Measurements from ENCODE around the gene CD99L2.
"Not testable (repeated sequence)": the region's sequence is repeated elsewhere in the genome, so short reads cannot be mapped to it uniquely, and the experiment has no call there.

Gene CD99L2

DNA sequence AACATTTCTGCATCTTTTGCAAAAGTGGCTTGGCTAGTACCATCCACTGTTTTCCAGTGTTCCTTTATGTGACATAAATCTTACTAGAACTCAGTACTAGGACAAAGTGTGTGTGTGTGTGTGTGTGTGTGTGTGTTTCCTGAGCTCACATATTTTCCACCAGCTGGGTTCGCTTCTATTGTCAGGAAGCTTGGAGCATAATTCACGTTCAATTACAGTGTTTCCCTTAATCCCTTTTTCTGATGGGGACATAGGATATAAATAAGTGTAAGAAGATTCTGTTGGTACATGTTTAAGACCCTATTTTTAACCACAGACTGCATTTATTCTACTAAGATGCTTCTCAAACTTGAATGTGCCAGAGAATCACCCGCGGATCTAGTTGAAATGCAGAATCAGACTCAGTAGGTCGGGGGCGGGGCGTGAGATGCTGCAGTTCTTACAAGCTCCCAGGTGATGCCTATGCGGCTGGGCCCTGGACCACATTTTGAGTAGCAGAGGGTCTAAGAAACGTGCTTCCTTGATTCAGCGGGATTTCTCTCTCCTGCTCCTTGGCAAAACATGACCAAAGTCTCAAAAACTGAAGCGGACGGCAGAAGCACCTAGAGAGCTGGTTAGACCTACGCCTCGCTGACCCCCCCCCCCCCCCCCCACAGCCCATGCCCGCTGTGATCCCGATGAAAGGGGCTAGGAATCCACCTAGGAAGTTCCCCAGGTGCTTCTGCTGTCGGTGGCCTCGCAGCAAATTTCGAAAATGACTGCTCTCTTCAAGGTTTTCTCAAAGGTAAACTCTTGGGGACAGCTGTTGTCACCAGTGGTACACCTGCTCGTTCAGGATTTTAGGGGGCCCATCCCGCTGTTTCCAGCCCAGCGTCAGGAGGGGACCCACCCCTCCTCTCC is 797 bp downstream of the CD99L2 start:
- DNase-seq (ENCODE audit: low spot score): peak; percentile 6

DNA sequence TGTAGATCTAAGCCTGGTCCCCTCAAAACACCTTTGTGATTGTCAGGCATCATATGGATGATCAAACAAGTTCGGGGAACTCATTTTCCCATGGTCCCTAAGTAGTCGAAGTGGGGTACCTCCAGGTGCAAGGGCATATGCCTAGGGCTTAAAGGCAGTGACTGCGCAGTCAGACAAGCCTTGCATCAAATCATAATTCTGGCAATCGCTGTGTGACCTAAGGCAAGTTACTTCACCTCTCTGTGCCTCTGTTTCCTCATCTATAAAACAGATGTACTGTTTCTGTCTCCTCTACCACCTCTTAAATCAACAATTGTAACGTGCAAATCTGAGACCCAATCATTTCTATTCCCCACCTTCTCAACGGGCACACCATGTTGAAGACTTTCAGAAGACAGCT is 1.8 kb downstream of the CD99L2 start:
- no peak for DNase-seq (ENCODE audit: low spot score)

- no peak for DNase-seq (ENCODE audit: low spot score)
Observed at GRCh38 chrX:150893936-150894335, 4.5 kb downstream of the CD99L2 start.

DNA sequence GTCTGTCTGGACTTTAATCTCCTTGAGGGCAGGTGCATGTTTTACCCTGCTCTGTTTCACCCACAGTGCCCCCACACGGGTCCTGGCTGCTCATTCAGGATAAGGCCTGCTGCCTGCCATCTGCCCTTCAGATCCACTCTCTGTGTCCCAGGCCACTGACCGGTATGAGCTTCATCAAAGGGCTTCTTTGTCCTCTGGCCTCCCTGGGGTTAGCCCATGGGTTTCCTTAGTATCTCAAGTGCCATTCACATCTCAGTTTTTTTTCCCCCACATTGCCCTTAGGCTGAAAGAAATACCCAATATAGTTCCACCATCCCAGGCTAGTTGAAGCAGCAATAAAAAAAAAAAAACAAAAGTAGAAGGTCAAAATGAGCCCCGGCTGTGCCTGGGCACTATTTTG is 9.3 kb downstream of the CD99L2 start:
- no peak for DNase-seq (ENCODE audit: low spot score)

- DNase-seq (ENCODE audit: low spot score): no peak
Observed at GRCh38 chrX:150887906-150888465, 10.5 kb downstream of the CD99L2 start.

DNA sequence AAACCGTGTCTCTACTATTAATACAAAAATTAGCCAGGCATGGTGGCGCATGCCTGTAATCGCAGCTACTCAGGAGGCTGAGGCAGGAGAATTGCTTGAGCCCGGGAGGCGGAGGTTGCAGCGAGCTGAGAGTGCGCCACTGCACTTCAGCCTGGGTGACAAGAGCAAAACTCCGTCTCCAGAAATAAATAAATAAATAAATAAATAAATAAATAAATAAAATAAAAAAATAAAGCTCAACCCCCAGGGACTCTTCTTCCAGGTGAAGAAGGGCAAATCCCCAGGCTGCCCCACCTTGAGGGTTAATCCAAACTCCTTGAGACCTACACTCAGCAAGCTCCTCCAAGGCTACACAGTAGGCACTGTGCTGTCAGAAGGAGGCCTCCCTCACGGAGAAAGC is 11.2 kb downstream of the CD99L2 start:
- not testable (repeated sequence) for DNase-seq (ENCODE audit: low spot score)

DNA sequence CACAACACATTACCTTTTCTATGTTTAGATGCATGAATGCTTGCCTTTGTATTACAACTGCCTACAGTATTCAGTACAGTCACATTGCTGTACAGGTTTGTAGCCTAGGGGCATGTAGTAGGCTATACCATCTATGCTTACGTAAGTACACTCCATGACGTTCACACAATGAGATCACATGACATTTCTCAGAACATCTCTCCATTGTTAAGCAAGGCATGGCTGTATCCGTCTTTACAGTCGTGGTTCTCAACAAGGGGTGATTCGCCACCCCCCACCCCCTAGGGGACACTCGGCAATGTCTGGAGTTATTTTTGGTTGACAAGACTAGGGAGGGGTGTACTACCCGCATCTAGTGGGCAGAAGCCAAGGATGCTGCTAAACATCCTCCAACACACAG is 12.1 kb downstream of the CD99L2 start:
- DNase-seq (ENCODE audit: low spot score): no peak

- no peak for DNase-seq (ENCODE audit: low spot score)
Observed at GRCh38 chrX:150880808-150881165, 17.7 kb downstream of the CD99L2 start.

- DNase-seq (ENCODE audit: low spot score): no peak
Observed at GRCh38 chrX:150879855-150880807, 18.3 kb downstream of the CD99L2 start.

GRCh38 chrX:150875621-150876020 is 22.8 kb downstream of the CD99L2 start:
- DNase-seq (ENCODE audit: low spot score): not testable (repeated sequence)

GRCh38 chrX:150874448-150874847 is 24.0 kb downstream of the CD99L2 start:
- no peak for DNase-seq (ENCODE audit: low spot score)

DNA sequence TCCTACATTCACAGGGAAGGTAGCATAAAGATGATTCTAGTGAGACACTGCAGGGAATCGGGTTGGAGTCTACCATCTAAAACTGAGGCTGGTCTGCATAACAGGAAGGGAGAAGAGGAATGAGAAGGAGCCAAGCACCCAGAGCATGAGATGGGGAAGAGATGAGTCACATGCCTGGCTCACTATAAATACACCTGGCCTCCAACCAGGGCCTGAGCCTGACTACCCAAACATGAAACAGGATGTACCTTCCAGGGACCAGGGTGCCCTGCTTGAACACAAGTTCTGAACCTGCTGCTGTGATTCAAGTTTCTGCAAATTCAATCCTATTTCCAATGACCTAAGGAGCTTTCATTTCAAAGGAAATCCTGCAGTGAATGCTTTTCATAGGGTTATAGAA is 24.9 kb downstream of the CD99L2 start:
- no peak for DNase-seq (ENCODE audit: low spot score)

GRCh38 chrX:150872773-150873336 is 25.6 kb downstream of the CD99L2 start:
- DNase-seq (ENCODE audit: low spot score): no peak

GRCh38 chrX:150871341-150871811 is 27.1 kb downstream of the CD99L2 start:
- no peak for DNase-seq (ENCODE audit: low spot score)

GRCh38 chrX:150870487-150871340 is 27.8 kb downstream of the CD99L2 start:
- DNase-seq (ENCODE audit: low spot score): no peak

GRCh38 chrX:150870029-150870428 is 28.4 kb downstream of the CD99L2 start:
- no peak for DNase-seq (ENCODE audit: low spot score)

- no peak for DNase-seq (ENCODE audit: low spot score)
Observed at GRCh38 chrX:150869450-150869849, 29.0 kb downstream of the CD99L2 start.

- no peak for DNase-seq (ENCODE audit: low spot score)
Observed at GRCh38 chrX:150868625-150869024, 29.8 kb downstream of the CD99L2 start.

- DNase-seq (ENCODE audit: low spot score): no peak
Observed at GRCh38 chrX:150864127-150864526, 34.3 kb downstream of the CD99L2 start.

- no peak for DNase-seq (ENCODE audit: low spot score)
Observed at GRCh38 chrX:150863191-150863590, 35.3 kb downstream of the CD99L2 start.

DNA sequence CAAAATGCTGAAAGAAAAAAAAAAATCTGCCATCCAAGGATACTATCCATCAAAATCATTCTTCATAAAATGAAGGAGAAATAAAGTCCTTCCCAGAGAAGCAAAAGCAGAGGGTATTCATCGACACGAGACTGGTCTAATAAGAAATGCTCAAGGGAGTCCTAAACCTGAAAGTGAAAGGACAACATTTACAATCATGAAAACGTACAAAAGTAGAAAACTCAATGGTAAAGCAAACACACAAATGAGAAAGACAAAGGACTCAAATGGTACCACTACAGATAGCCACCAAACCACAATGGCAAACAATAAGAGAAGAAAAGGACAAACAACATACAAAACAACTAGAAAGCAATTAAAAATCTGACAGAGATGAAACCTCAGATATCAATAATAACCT is 41.0 kb downstream of the CD99L2 start:
- no peak for DNase-seq (ENCODE audit: low spot score)

All from germinal center (tissue), 1 donor.